Lower leg skin (tissue), 3 donors: ENCODE results near the gene ZNF101.

Experiments
- POLR2A ChIP-seq, 2 donors: fragments of 450-650 bp; IDR thresholded peaks; one replicate each; pipeline ENCODE4 v1.6.1; 2016 to 2017; ENCODE audit warnings: antibody characterized with exemption in 2 of 2, mild to moderate bottlenecking in 1 of 2, moderate library complexity in 1 of 2
- TF ChIP-seq, protein P1 (sequence below), 3 donors: fragments of 450-650 bp; IDR thresholded peaks; one replicate each; pipeline ENCODE4 v1.5.1; 2016; ENCODE audit warnings: antibody characterized with exemption in 3 of 3, mild to moderate bottlenecking in 3 of 3, moderate library complexity in 2 of 3

DNA sequence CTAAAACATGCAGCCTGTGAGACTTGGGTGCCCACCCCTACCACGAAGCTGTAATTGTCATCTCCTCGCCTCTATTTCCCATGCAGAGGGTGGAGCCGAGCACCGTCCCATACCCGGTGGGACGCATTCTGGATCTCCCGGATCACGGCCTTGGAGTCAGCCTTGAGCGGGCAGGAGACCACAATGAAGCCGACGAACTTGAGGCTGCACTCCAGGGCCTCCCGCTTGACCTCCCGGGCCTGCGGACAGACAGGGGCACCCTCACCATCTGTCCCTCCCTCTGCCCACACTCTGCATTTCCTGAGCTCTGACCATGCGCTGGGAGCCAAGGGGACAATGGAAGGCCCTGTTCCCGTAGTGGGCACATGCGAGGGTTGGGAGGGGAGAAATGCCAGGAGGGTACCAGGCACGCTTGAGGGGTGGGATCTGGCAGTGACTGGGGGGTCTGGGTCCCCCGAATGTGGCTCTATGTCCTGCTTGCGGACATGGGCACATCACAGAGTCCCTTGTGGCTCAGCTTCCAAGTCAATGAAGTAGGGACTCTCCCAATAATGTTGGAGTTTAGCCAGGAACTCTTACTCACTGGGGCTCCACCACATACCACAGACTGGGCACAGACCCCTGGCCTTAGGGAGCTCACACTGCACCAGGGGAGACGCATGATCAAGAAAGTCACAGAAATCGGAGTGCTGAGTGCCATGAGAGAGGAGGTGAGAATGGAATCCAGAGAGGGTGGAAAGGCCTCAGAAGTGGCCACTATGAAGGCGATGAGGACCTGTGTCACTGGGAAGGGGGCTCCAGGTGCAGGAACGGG is 15.9 kb upstream of the ZNF101 start:
- no peak for TF ChIP-seq POLR2A (IDR thresholded peaks at IDR 0.05)
- TF ChIP-seq, protein P1, sequence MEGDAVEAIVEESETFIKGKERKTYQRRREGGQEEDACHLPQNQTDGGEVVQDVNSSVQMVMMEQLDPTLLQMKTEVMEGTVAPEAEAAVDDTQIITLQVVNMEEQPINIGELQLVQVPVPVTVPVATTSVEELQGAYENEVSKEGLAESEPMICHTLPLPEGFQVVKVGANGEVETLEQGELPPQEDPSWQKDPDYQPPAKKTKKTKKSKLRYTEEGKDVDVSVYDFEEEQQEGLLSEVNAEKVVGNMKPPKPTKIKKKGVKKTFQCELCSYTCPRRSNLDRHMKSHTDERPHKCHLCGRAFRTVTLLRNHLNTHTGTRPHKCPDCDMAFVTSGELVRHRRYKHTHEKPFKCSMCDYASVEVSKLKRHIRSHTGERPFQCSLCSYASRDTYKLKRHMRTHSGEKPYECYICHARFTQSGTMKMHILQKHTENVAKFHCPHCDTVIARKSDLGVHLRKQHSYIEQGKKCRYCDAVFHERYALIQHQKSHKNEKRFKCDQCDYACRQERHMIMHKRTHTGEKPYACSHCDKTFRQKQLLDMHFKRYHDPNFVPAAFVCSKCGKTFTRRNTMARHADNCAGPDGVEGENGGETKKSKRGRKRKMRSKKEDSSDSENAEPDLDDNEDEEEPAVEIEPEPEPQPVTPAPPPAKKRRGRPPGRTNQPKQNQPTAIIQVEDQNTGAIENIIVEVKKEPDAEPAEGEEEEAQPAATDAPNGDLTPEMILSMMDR (IDR thresholded peaks at IDR 0.05): no peak
